A673 (cell line): ENCODE data around the gene FGF12. TPM values are rescaled to one million over a fixed set of nuclear protein-coding genes. Genes with fewer than 3 reads are reported as not detected.

ENCODE experiments used
- BruUV-seq: library from RNA; stranded (reverse); fragments of 400-500 nt; replicated peaks from 2 replicates; lab custom pipeline; 2021; lab: Mats Ljungman, UMichigan
- CTCF ChIA-PET: fragments of 300-600 bp; sonication (Branson Sonifier 250); formaldehyde crosslinking; loops from one replicate; lab custom pipeline; 2022; ENCODE audit warnings: antibody characterized with exemption; lab: Charles Lee
- POLR2A ChIA-PET: fragments of 300-600 bp; sonication (Branson Sonifier 250); formaldehyde crosslinking; loops from one replicate; lab custom pipeline; 2022; ENCODE audit warnings: antibody characterized with exemption; ENCODE audit not compliant: low non-redundant PET; lab: Charles Lee
- DNase-seq: peaks from one replicate; pipeline ENCODE4 v3.0.0-alpha.2; 2015; ENCODE audit warnings: low spot score
- H3K27ac ChIP-seq: fragments of 200-600 bp; sonication (generic); 2 replicates; pipeline ENCODE4 v1.5.1; 2016; ENCODE audit warnings: mixed run types, low read depth, mild to moderate bottlenecking, mixed read lengths, antibody characterized with exemption, low read length; ENCODE audit not compliant: poor library complexity, severe bottlenecking
- H3K27me3 ChIP-seq: fragments of 200-600 bp; sonication (generic); replicated peaks from 2 replicates; pipeline ENCODE4 v1.6.1; 2017; ENCODE audit warnings: mixed run types, low read depth, mild to moderate bottlenecking, mixed read lengths, antibody characterized with exemption, low read length; ENCODE audit not compliant: insufficient read depth, poor library complexity
- H3K36me3 ChIP-seq: fragments of 200-600 bp; sonication (generic); 2 replicates; pipeline ENCODE4 v1.6.1; 2016; ENCODE audit warnings: mixed run types, mild to moderate bottlenecking, mixed read lengths, antibody characterized with exemption, low read length; ENCODE audit not compliant: insufficient read depth, poor library complexity, severe bottlenecking
- H3K4me1 ChIP-seq: fragments of 200-600 bp; sonication (generic); 2 replicates; pipeline ENCODE4 v1.6.1; 2017; ENCODE audit warnings: mixed run types, mild to moderate bottlenecking, mixed read lengths, antibody characterized with exemption, low read length; ENCODE audit not compliant: insufficient read depth, poor library complexity, severe bottlenecking
- H3K4me3 ChIP-seq: fragments of 200-600 bp; sonication (generic); 2 replicates; pipeline ENCODE4 v1.5.1; 2016; ENCODE audit warnings: low read depth, mixed run types, mild to moderate bottlenecking, mixed read lengths, low read length; ENCODE audit not compliant: poor library complexity, severe bottlenecking
- H3K9me3 ChIP-seq: fragments of 200-600 bp; sonication (generic); 2 replicates; pipeline ENCODE4 v1.6.1; 2016; ENCODE audit warnings: mixed run types, low read depth, mild to moderate bottlenecking, mixed read lengths, antibody characterized with exemption, low read length; ENCODE audit not compliant: poor library complexity, severe bottlenecking
- EZH2 ChIP-seq: fragments of 200-600 bp; sonication (generic); IDR thresholded peaks from 2 replicates; pipeline ENCODE4 v1.6.1; 2017; ENCODE audit warnings: borderline replicate concordance, low read depth, mild to moderate bottlenecking, mixed read lengths, antibody characterized with exemption, low read length; ENCODE audit not compliant: poor library complexity, severe bottlenecking
- intact Hi-C: fragments of 100-400 bp; cut with micrococcal nuclease; formaldehyde crosslinking; loops from one replicate; pipeline ENCODE4 v1.10.0; 2022; ENCODE audit not compliant: unreplicated experiment
- total RNA-seq: library from RNA; stranded (reverse); gene quantifications from 2 replicates; pipeline ENCODE4 v1.2.3, GENCODE V29; 2021
- TF ChIP-seq, protein P1 (sequence below): fragments of 300-800, 200-600 bp; sonication (generic); conservative IDR thresholded peaks from 2 replicates; pipeline ENCODE4 v1.5.1; 2017; ENCODE audit warnings: low read depth, mild to moderate bottlenecking, antibody characterized with exemption, low read length, moderate library complexity, mixed read lengths

Gene FGF12
- total RNA-seq, 1 experiment from 2014 or later = 2.3 TPM

DNA sequence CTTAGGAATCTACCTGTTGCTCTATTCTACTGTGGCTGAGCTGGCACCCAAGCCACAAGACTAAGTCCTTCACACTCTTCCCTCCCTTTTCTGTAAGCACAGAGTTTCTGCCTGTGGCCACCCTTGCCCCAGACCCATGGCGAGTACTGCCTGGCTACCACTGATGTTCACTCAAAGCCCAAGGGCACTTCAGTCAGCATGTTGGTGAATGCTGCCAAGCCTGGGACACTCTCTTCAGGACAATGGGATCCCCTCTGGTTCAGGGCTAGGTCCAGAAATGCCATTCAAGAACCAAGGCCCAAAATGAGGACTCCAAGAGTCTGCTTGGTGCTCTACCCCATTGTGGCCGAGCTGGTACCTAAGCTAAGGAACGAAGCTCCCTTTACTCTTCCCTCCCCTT is 184.2 kb downstream of the FGF12 start:
- no peak overlapping the region for H3K4me3 ChIP-seq
- BruUV-seq = no TSS peak
- H3K36me3 ChIP-seq = no peaks in the 10 kb centered on the region
- no peaks in the 10 kb centered on the region for H3K9me3 ChIP-seq
- ChIA-PET POLR2A (no interaction called here), CTCF (no interaction called here)
- intact Hi-C loops = no loop called here
- H3K27me3 ChIP-seq = peaks cover 5% of the 10 kb centered on the region
- TF ChIP-seq, protein P1, sequence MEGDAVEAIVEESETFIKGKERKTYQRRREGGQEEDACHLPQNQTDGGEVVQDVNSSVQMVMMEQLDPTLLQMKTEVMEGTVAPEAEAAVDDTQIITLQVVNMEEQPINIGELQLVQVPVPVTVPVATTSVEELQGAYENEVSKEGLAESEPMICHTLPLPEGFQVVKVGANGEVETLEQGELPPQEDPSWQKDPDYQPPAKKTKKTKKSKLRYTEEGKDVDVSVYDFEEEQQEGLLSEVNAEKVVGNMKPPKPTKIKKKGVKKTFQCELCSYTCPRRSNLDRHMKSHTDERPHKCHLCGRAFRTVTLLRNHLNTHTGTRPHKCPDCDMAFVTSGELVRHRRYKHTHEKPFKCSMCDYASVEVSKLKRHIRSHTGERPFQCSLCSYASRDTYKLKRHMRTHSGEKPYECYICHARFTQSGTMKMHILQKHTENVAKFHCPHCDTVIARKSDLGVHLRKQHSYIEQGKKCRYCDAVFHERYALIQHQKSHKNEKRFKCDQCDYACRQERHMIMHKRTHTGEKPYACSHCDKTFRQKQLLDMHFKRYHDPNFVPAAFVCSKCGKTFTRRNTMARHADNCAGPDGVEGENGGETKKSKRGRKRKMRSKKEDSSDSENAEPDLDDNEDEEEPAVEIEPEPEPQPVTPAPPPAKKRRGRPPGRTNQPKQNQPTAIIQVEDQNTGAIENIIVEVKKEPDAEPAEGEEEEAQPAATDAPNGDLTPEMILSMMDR = no peak
- TF ChIP-seq EZH2 = no peak
- no peak overlapping the region for H3K27ac ChIP-seq
- DNase-seq = no peak
- H3K4me1 ChIP-seq = no peaks in the 10 kb centered on the region

DNA sequence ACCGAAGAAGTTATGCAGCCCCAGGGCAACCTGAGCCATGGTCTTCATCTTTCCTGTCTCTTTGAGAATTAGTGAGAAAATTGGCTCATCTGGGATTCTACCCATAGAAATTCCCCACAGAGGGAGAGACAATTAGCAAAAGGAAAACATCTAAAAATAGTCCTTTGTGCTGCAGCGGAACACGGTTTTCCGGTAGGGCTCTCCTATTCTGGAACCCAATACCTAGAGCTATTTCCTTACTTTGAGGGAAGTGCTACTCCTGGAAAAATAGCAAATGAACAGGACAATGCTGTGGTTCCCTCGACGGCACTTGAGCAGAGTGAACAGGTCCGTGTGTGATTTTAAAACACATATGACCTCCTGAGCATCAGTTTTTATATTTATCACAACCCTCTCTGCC is 210.5 kb downstream of the FGF12 start:
- no peaks in the 10 kb centered on the region for H3K9me3 ChIP-seq
- H3K36me3 ChIP-seq = no peaks in the 10 kb centered on the region
- H3K4me1 ChIP-seq = peaks cover 9% of the 10 kb centered on the region
- no peak overlapping the region for H3K4me3 ChIP-seq
- ChIA-PET POLR2A (no interaction called here), CTCF (no interaction called here)
- H3K27ac ChIP-seq = no peak overlapping the region
- H3K27me3 ChIP-seq = peaks cover 72% of the 10 kb centered on the region
- DNase-seq = no peak
- no TSS peak for BruUV-seq
- TF ChIP-seq, protein P1 = no peak
- TF ChIP-seq EZH2 = no peak
- intact Hi-C loops = no loop called here

DNA sequence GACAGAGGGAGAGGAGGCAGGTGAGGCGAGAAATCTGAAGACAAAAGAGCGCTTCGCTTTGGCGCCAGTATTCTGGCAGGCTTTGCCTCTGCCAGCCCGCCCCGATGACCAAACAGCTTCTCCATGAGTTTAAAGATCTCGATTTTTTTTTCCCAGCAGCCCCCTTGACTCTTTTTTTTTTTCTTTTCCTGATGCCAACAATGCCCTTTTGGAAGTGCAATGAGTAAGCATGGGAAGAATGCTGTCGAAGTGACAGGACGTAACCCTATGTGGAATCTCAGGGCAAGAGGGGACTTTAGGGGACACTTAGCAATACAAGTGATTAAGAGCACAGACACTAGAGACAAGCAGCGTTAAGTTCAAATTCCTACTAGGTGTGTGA is 211.7 kb downstream of the FGF12 start:
- H3K9me3 ChIP-seq = no peaks in the 10 kb centered on the region
- DNase-seq = no peak
- peaks cover 9% of the 10 kb centered on the region for H3K4me1 ChIP-seq
- intact Hi-C loops = no loop called here
- POLR2A ChIA-PET = no interaction called here
- CTCF ChIA-PET = no interaction called here
- H3K4me3 ChIP-seq = no peak overlapping the region
- H3K36me3 ChIP-seq = no peaks in the 10 kb centered on the region
- peaks cover 77% of the 10 kb centered on the region for H3K27me3 ChIP-seq
- no TSS peak for BruUV-seq
- no peak overlapping the region for H3K27ac ChIP-seq
- TF ChIP-seq, protein P1 = no peak
- TF ChIP-seq EZH2 = no peak
